OCI-LY3 (cell line): ENCODE data around the gene ARL5A.

ENCODE experiments used
- EZH2phosphoT487 ChIP-seq: fragments of 200-600 bp; shearing (Covaris generic); IDR thresholded peaks from 2 replicates; pipeline ENCODE4 v1.6.1; 2018; ENCODE audit warnings: antibody characterized with exemption, mixed run types, low read depth
- TF ChIP-seq, protein P1 (sequence below): fragments of 200-600, 300-600 bp; sonication (generic); IDR thresholded peaks from 2 replicates; pipeline ENCODE4 v1.5.1; 2014; ENCODE audit warnings: antibody characterized with exemption, low read length, low read depth

GRCh38 chr2:151841047-151841424 lies 12.8 kb upstream of the ARL5A start:
- TF ChIP-seq, protein P1, sequence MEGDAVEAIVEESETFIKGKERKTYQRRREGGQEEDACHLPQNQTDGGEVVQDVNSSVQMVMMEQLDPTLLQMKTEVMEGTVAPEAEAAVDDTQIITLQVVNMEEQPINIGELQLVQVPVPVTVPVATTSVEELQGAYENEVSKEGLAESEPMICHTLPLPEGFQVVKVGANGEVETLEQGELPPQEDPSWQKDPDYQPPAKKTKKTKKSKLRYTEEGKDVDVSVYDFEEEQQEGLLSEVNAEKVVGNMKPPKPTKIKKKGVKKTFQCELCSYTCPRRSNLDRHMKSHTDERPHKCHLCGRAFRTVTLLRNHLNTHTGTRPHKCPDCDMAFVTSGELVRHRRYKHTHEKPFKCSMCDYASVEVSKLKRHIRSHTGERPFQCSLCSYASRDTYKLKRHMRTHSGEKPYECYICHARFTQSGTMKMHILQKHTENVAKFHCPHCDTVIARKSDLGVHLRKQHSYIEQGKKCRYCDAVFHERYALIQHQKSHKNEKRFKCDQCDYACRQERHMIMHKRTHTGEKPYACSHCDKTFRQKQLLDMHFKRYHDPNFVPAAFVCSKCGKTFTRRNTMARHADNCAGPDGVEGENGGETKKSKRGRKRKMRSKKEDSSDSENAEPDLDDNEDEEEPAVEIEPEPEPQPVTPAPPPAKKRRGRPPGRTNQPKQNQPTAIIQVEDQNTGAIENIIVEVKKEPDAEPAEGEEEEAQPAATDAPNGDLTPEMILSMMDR: no peak
- TF ChIP-seq EZH2phosphoT487: no peak
